ENCODE measurements around the gene ATP8B3. TPM values are rescaled to one million over a fixed set of nuclear protein-coding genes. Genes with fewer than 3 reads are reported as not detected.

Gene ATP8B3
- total and polyA plus RNA-seq, 2 of the 13 experiments (the other 11 are each of a cell fraction or from before 2014, with no cell fraction given) = 2.6 to 5.9 TPM

DNA sequence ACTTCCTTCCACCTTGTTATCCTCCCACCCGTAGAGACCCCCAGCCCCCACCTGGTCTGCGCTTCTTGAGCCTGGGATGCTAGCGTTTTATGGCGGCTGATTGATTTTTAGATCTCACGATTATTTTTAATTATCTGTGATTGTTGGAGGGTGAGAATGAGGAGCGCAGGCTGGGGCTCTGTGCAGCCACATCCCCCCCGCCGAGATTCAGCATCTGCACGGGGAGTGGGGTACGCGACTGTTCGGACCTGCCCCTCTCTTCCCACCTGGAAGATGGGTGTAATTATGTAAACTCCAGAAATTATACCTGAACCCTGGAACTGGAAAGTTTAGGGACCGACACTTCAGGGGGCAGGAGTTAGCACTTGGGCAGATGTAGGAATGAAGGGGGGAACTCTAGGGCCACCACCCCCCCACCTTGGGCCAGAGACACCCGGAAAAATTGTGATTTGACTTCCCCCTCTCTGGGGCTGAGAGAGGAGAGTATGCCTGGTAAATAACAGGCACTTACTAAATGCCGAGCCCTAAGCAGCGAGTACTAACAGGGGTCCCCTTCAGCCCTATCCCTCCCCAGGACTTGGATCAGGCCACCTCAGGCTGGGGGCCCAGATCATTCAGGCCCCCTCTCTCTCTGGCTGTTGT lies 60.6 kb downstream of the ATP8B3 start:
- H3K4me3 ChIP-seq (replicated peaks in 1 of 3; ENCODE audit: insufficient read depth in 1 of 3, low read depth in 2 of 3, low read length in 3 of 3) = no peak overlapping the region
- no peak overlapping the region for H3K4me2 ChIP-seq (ENCODE audit: low read depth, low read length)
- ATAC-seq = no peak
- 0 out of 2 replicates have a peak, but pooled peaks cover 6% of the 10 kb centered on the region for H3K4me1 ChIP-seq (ENCODE audit: insufficient read depth, low read length)
- intact Hi-C loops (cut with micrococcal nuclease; ENCODE audit: unreplicated experiment) = no loop called here
- no peak overlapping the region for H3K9ac ChIP-seq (ENCODE audit: insufficient read depth, low read depth, low read length)
- no peaks in the 10 kb centered on the region; the same call in 1 of the 2 replicates for H4K20me1 ChIP-seq (ENCODE audit: insufficient read depth, low read length)
- no peaks in the 10 kb centered on the region for H3K36me3 ChIP-seq (replicated peaks in 1 of 2; ENCODE audit: control insufficient read depth in 1 of 2, insufficient read depth in 2 of 2, low read length in 2 of 2)
- ChIA-PET POLR2A (no interaction called here), CTCF (ENCODE audit: low intra/inter-chr PET ratio, low total read pairs) (no interaction called here)
- H3K79me2 ChIP-seq (ENCODE audit: insufficient read depth, low read length) = no peaks in the 10 kb centered on the region
- H3K27me3 ChIP-seq (ENCODE audit: control insufficient read depth in 1 of 2, insufficient read depth in 2 of 2, low read length in 2 of 2) = peaks cover 13 to 77% of the 10 kb centered on the region in 2 experiments
- no peak for TF ChIP-seq HNRNPLL (IDR thresholded peaks at IDR 0.05; ENCODE audit: low read depth, low read length, poor library complexity, severe bottlenecking)
- TF ChIP-seq ATF2 (CRISPR knock-in tag; IDR thresholded peaks at IDR 0.05) = no peak
- TF ChIP-seq SMARCE1 (IDR thresholded peaks at IDR 0.05; ENCODE audit: borderline replicate concordance) = no peak
- no peaks in the 10 kb centered on the region for H3K9me3 ChIP-seq (ENCODE audit: low read length)
- in situ Hi-C loops (cut with HindIII; ENCODE audit: extremely low pct_ligation_motif_present, low pct_unique_long_range_greater_than_20kb) = no loop called here
- no peak for FAIRE-seq
- DNase-seq (ENCODE audit: low spot score) = no peak
- 13% methylated on average over 14 of the region's 16 CpGs for WGBS (ENCODE audit: low lambda C conversion rate)
- H2AFZ ChIP-seq (ENCODE audit: low read length) = no peak overlapping the region
- BruUV-seq (replicated peaks) = no TSS peak
- no peak overlapping the region for H3K27ac ChIP-seq (ENCODE audit: extremely low read length, insufficient read depth, low read length)

DNA sequence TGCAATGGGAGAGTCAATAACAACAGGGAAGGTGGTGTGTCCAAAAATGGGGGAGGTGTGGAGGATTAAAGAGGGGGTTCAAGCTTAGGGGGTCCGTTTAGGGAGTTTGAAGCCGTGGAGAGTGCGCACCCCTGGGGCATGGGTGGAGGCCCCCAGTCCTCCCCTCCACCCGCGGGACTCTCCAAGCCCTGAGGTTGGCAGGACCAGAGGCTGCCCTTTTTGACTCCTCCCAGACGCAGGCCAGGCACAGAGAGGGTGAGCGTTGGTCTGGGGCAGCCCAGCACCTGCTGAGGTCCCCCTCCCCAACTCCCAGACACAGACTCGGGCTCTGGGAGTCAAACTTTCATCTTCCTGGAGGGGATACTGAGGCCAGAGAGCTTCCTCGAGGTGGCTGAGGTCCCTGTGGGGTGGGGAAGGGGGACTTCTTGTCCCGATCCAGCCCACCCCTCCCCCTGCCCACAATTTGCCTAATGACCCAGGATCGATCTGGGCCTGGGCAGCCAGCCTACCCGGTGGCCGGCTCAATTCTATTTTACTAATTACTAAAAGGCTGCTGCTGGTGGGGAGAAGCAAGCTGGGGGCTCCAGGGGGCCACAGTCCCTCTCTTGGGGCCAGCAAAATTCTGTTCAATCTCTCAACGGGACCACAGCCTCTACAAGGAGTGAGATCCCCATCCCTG lies 61.6 kb downstream of the ATP8B3 start:
- H2AFZ ChIP-seq (ENCODE audit: low read length) = no peak overlapping the region
- H3K9ac ChIP-seq (ENCODE audit: insufficient read depth, low read depth, low read length) = no peak overlapping the region
- no peak overlapping the region for H3K4me3 ChIP-seq (replicated peaks in 1 of 3; ENCODE audit: insufficient read depth in 1 of 3, low read depth in 2 of 3, low read length in 3 of 3)
- POLR2A ChIA-PET = no interaction called here
- H3K4me1 ChIP-seq (ENCODE audit: insufficient read depth, low read length) = 0 out of 2 replicates have a peak, but pooled peaks cover 6% of the 10 kb centered on the region
- DNase-seq (ENCODE audit: low spot score) = no peak
- TF ChIP-seq, protein P1, sequence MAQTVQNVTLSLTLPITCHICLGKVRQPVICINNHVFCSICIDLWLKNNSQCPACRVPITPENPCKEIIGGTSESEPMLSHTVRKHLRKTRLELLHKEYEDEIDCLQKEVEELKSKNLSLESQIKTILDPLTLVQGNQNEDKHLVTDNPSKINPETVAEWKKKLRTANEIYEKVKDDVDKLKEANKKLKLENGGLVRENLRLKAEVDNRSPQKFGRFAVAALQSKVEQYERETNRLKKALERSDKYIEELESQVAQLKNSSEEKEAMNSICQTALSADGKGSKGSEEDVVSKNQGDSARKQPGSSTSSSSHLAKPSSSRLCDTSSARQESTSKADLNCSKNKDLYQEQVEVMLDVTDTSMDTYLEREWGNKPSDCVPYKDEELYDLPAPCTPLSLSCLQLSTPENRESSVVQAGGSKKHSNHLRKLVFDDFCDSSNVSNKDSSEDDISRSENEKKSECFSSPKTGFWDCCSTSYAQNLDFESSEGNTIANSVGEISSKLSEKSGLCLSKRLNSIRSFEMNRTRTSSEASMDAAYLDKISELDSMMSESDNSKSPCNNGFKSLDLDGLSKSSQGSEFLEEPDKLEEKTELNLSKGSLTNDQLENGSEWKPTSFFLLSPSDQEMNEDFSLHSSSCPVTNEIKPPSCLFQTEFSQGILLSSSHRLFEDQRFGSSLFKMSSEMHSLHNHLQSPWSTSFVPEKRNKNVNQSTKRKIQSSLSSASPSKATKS (CRISPR knock-in tag; IDR thresholded peaks at IDR 0.05) = no peak
- peak; percentile 99 for TF ChIP-seq ZNF768 (CRISPR knock-in tag; IDR thresholded peaks at IDR 0.05)
- H3K9me3 ChIP-seq (ENCODE audit: low read length) = no peaks in the 10 kb centered on the region
- whole genome bisulfite sequencing (ENCODE audit: low lambda C conversion rate) = 22% methylated on average over 9 of the region's 14 CpGs
- peaks cover 13 to 73% of the 10 kb centered on the region in 2 experiments for H3K27me3 ChIP-seq (ENCODE audit: control insufficient read depth in 1 of 2, insufficient read depth in 2 of 2, low read length in 2 of 2)
- H3K27ac ChIP-seq (ENCODE audit: extremely low read length, insufficient read depth, low read length) = no peak overlapping the region
- H4K20me1 ChIP-seq (ENCODE audit: insufficient read depth, low read length) = no peaks in the 10 kb centered on the region; the same call in 1 of the 2 replicates
- no peaks in the 10 kb centered on the region for H3K79me2 ChIP-seq (ENCODE audit: insufficient read depth, low read length)
- no peak for ATAC-seq
- intact Hi-C loops (cut with micrococcal nuclease; ENCODE audit: unreplicated experiment) = no loop called here
- no TSS peak for BruUV-seq (replicated peaks)
- CTCF ChIA-PET (ENCODE audit: low intra/inter-chr PET ratio, low total read pairs) = no interaction called here
- no peak for FAIRE-seq
- no peak overlapping the region for H3K4me2 ChIP-seq (ENCODE audit: low read depth, low read length)
- in situ Hi-C loops (cut with HindIII; ENCODE audit: extremely low pct_ligation_motif_present, low pct_unique_long_range_greater_than_20kb) = no loop called here
- H3K36me3 ChIP-seq (replicated peaks in 1 of 2; ENCODE audit: control insufficient read depth in 1 of 2, insufficient read depth in 2 of 2, low read length in 2 of 2) = no peaks in the 10 kb centered on the region
